Ascending aorta (tissue), 2 donors: ENCODE results near the gene FN1. TPM values are rescaled to one million over a fixed set of nuclear protein-coding genes. Genes with fewer than 3 reads are reported as not detected.
"Not testable (repeated sequence)": the region's sequence is repeated elsewhere in the genome, so short reads cannot be mapped to it uniquely, and the experiment has no call there.

Experiments
- DNase-seq, 2 donors: peaks; one replicate each; pipeline ENCODE4 v3.0.0-alpha.2; 2019; ENCODE audit warnings: low spot score in 2 of 2
- H3K27ac ChIP-seq, 2 donors: fragments of 200-600 bp; sonication (generic); one replicate each; pipeline ENCODE4 v1.5.1; 2016 to 2017; ENCODE audit warnings: mild to moderate bottlenecking in 1 of 2
- H3K27me3 ChIP-seq: fragments of 200-600 bp; sonication (generic); one replicate; pipeline ENCODE4 v1.5.1; 2017
- H3K36me3 ChIP-seq, 2 donors: fragments of 200-600 bp; sonication (generic); one replicate each; pipeline ENCODE4 v1.5.1; 2016
- H3K4me1 ChIP-seq, 2 donors: fragments of 200-600 bp; sonication (generic); one replicate each; pipeline ENCODE4 v1.5.1; 2016 to 2017; ENCODE audit warnings: mild to moderate bottlenecking in 1 of 2
- H3K4me3 ChIP-seq, 2 donors: fragments of 200-600 bp; sonication (generic); one replicate each; pipeline ENCODE4 v1.5.1; 2016 to 2017; ENCODE audit warnings: mild to moderate bottlenecking in 1 of 2
- H3K9me3 ChIP-seq, 2 donors: fragments of 200-600 bp; sonication (generic); one replicate each; pipeline ENCODE4 v1.5.1; 2016
- intact Hi-C: fragments of 100-400 bp; cut with DNase I; formaldehyde crosslinking; loops from one replicate; pipeline ENCODE4 v1.15.1; 2023
- total RNA-seq: library from RNA; depleted of rRNA; stranded (reverse); fragments of >200 nt; gene quantifications from one replicate; pipeline ENCODE4 v1.1.0, GENCODE V29; 2016
- TF ChIP-seq, protein P1 (sequence below), 3 experiments: fragments of 200-600 bp in 2 of 3; fragments of 450-650 bp in 1 of 3; sonication (generic) in 2 of 3; IDR thresholded peaks; one replicate each; pipeline ENCODE4 v1.5.1; 2016 to 2019; ENCODE audit warnings: antibody characterized with exemption in 3 of 3, mild to moderate bottlenecking in 1 of 3, moderate library complexity in 1 of 3

FN1 gene
- total RNA-seq, 1 donor from 2014 or later: 5,098 TPM

GRCh38 chr2:215360596-215360995 is 75.3 kb downstream of the FN1 start:
- H3K4me3 ChIP-seq: no peak overlapping the region
- no peak overlapping the region for H3K27ac ChIP-seq
- H3K36me3 ChIP-seq: peaks cover 57 to 59% of the 10 kb centered on the region in 2 donors
- no peaks in the 10 kb centered on the region for H3K27me3 ChIP-seq
- H3K4me1 ChIP-seq: no peaks in the 10 kb centered on the region
- TF ChIP-seq, protein P1, sequence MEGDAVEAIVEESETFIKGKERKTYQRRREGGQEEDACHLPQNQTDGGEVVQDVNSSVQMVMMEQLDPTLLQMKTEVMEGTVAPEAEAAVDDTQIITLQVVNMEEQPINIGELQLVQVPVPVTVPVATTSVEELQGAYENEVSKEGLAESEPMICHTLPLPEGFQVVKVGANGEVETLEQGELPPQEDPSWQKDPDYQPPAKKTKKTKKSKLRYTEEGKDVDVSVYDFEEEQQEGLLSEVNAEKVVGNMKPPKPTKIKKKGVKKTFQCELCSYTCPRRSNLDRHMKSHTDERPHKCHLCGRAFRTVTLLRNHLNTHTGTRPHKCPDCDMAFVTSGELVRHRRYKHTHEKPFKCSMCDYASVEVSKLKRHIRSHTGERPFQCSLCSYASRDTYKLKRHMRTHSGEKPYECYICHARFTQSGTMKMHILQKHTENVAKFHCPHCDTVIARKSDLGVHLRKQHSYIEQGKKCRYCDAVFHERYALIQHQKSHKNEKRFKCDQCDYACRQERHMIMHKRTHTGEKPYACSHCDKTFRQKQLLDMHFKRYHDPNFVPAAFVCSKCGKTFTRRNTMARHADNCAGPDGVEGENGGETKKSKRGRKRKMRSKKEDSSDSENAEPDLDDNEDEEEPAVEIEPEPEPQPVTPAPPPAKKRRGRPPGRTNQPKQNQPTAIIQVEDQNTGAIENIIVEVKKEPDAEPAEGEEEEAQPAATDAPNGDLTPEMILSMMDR (IDR thresholded peaks at IDR 0.05): no peak
- intact Hi-C loops: loop anchor here (5.0 kb wide), 1 partner anchor 572 kb away; no protein-coding TSS in a partner anchor
- no peaks in the 10 kb centered on the region for H3K9me3 ChIP-seq
- no peak for DNase-seq

DNA sequence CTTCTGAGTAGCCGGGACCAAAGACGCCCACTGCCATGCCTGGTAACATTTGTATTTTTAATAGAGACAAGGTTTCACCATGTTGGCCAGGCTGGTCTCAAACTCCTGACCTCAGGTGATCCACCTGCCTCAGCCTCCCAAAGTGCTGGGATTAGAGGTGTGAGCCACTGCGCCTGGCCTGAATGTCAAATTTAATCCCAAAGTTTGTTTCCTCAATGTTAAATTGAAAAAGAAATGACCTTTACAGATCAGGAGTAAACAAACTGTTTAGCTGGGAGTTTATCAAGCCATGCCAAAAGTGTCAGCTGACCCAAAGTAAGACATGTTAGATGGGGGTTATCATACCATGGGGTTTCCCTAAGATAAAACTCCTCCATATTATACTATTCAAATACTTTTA is 75.8 kb downstream of the FN1 start:
- intact Hi-C loops: loop anchor here (5.0 kb wide), 1 partner anchor 572 kb away; no protein-coding TSS in a partner anchor

GRCh38 chr2:215359576-215359922 is 76.3 kb downstream of the FN1 start:
- no peak overlapping the region for H3K27ac ChIP-seq
- H3K36me3 ChIP-seq: peaks cover 47 to 49% of the 10 kb centered on the region in 2 donors
- no peak for DNase-seq

More for the DNA sequence above, 75.8 kb downstream of the FN1 start:
- not testable (repeated sequence) for DNase-seq, H3K4me3 ChIP-seq, H3K27ac ChIP-seq, H3K9me3 ChIP-seq, H3K4me1 ChIP-seq, H3K27me3 ChIP-seq
- peaks cover 52 to 54% of the 10 kb centered on the region in 2 donors for H3K36me3 ChIP-seq

DNA sequence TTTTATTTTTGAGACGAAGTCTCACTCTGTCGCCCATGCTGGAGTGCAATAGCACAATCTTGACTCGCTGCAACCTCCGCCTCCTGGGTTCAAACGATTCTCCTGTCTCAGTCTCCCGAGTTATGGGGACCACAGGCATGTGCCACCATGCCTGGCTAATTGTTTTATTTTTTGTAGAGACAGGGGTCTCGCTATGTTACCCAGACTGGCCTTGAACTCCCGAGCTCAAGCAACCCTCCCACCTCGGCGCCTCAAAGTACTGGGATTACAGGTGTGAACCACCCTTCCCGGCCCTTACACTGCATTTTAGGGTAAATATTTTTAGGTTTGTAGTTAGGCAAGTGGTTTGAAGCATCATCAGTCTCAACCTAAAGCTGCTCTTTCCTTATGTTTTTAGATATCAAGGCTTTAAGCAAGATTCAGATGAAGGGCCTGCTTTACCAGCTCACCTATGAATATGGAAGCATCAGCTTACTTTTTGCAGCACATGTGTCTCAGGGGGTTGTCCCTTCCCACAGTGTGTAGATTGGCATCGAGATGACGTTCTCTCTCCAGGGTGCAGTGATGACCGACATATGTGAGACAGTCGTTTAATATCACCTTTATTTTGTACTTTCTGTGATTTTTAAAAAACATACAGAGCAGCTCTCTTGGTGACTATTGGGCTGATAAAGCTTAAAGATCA is 76.8 kb downstream of the FN1 start:
- intact Hi-C loops: no loop called here
- no peaks in the 10 kb centered on the region for H3K9me3 ChIP-seq
- no peak for DNase-seq
- H3K27ac ChIP-seq: no peak overlapping the region
- H3K4me1 ChIP-seq: no peaks in the 10 kb centered on the region
- TF ChIP-seq, protein P1 (IDR thresholded peaks at IDR 0.05): no peak
- H3K27me3 ChIP-seq: no peaks in the 10 kb centered on the region
- H3K4me3 ChIP-seq: no peak overlapping the region
- H3K36me3 ChIP-seq: peaks cover 41 to 43% of the 10 kb centered on the region in 2 donors

More at GRCh38 chr2:215359576-215359922, 76.3 kb downstream of the FN1 start:
- Histone ChIP-seq H3K4me3 (no peak overlapping the region), H3K9me3 (no peaks in the 10 kb centered on the region), H3K4me1 (no peaks in the 10 kb centered on the region), H3K27me3 (no peaks in the 10 kb centered on the region)
- TF ChIP-seq, protein P1 (IDR thresholded peaks at IDR 0.05): no peak
- intact Hi-C loops: no loop called here

DNA sequence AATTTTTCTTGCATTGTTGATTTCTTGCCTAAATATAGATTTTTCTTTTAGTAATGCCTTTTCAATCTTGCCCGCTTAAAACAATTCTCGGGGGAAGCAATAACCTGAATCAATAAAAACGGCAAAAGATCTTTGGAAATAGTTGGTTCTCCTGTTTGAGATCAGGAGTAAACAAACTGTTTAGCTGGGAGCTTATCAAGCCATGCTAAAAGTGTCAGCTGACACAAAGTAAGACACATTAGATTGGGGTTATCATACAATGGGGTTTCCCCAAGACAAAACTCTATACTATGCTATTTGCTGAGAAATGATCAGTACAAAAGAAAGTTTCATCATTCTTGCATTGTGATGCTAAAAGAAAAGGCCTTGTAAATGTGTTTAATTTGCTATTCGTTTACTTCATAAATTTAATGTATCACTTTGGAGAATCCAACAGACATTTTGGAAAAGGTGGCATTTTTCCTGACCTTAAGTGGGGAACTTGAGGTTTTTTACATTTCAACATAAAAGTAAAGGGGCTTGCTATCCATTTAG is 77.5 kb downstream of the FN1 start:
- H3K4me3 ChIP-seq: no peak overlapping the region
- DNase-seq: no peak
- TF ChIP-seq, protein P1 (IDR thresholded peaks at IDR 0.05): no peak
- H3K27ac ChIP-seq: no peak overlapping the region
- H3K27me3 ChIP-seq: no peaks in the 10 kb centered on the region
- intact Hi-C loops: no loop called here
- peaks cover 35 to 37% of the 10 kb centered on the region in 2 donors for H3K36me3 ChIP-seq
- H3K9me3 ChIP-seq: no peaks in the 10 kb centered on the region
- no peaks in the 10 kb centered on the region for H3K4me1 ChIP-seq

DNA sequence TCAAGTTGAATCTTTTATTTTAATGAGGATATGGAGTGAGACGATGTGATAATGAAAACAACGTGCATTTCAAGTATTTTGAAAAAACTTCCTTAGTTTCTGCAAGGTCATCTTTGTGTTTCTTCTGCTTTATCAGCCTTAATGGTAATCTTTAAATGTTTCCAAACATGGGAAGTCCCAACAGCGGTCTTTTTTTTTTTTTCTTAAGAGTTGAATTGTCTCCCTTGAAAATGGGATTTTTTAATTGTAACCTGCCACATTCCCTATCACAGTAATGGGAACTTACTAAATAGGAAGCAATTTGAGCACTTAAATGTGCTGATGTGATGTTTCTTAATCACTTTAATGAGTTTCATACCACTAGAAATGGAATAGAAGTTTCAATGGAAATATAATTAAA is 78.2 kb downstream of the FN1 start:
- Histone ChIP-seq H3K27me3 (no peaks in the 10 kb centered on the region), H3K9me3 (no peaks in the 10 kb centered on the region), H3K4me3 (no peak overlapping the region), H3K36me3 (peaks cover 28 to 30% of the 10 kb centered on the region in 2 donors), H3K4me1 (no peaks in the 10 kb centered on the region), H3K27ac (no peak overlapping the region)
- TF ChIP-seq, protein P1 (IDR thresholded peaks at IDR 0.05): no peak
- DNase-seq: no peak
- intact Hi-C loops: no loop called here
